ENCODE results near the gene AFMID.

GRCh38 chr17:78210111-78210510 lies 22.9 kb downstream of the AFMID start:
- TF ChIP-seq CTCF (IDR thresholded peaks at IDR 0.05): no peak
- TF ChIP-seq POLR2A (IDR thresholded peaks at IDR 0.05): no peak
